ENCODE results near the gene OSBPL8.
"Not testable (repeated sequence)": the region's sequence is repeated elsewhere in the genome, so short reads cannot be mapped to it uniquely, and the experiment has no call there.

Gene OSBPL8

DNA sequence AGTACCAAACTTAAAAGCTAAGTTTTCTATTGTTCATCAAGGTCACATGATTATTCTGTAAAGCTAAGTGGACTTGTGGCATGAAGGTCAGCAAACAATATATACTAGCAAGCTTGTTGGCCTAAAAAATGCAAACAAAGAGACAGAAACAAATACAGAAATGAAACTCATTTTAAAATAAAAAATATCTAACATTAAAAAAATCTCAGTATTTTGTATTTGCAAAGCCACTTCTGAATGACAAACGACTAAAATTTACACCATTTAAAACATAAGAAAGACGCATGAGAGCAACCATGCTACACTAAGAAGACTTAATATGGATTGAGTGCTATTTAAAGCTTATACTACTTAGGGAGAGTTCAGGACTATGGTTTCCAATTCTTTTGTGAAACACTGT is 138.5 kb downstream of the OSBPL8 start:
- DNase-seq, result no peak

DNA sequence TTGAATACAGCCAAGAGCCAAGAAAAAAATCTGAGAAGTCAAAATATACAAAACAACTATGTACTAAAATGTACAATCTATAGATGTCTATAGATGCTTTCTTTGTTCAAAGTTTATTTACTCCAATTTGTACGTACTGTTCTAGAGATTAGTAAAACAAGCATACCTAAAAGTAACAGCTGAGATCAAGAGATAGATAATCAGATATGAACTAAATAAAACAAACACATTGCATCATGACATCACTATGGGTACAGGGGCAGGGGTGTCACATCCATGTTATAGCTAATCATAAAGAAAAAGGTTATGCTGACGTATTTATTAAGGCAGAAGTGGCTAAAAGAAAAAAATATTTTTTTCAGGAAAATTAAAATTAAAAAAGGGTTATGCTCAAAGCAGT is 139.3 kb downstream of the OSBPL8 start:
- no peak for DNase-seq

DNA sequence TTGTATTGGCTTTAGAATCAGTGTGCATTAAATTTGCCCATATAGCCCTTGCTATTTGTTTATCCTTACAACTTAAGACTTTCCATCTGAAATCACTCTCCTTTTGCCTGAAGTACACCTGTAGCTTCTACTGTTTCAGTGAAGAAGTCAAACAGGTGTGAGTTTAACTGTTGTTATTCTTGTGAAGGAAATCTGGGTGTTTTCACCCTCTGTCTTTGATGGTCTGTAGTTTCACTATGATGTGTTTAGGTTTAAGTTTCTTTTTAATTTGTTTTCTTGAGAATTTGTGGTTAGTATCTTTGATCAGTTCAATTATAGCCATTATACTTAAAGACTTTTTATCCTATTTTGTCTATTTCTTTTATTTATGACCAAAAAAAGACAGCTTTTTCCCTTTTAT is 142.5 kb downstream of the OSBPL8 start:
- DNase-seq, result no peak

DNA sequence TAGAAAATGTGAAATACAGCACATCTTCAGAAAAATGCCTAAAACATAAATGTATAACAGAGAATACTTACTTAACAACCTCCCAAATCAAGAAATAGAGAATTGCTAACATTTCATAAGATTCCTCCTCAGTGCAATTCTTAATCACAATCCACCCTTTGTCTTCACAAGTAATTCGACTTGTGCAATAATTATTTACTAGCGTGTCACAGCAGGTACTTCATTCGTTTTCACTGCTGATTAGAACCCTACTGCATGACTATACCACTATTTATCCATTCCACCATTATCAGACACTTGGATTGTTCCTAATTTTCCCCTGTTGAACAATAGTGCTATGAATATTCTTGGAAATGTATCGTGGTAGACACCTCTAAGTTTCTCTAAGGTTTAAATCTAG is 146.4 kb downstream of the OSBPL8 start:
- no peak for DNase-seq

DNA sequence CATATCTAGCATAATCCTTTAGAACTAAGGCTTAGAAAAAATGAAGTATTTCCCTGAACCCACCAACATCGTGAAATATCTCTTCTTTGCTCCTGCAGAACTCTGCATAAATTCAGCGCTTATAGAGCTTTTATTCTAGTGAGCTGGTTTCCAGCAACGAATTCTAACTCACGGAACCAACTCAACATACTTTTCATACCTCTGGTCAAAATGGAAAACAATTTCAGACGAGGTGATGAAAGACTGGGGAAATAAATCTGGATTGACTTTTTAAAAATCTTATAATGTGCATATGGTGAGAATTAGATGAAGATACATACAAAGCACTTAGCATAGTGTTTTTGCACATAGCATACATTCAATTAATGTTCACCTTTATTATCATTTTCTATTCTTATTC is 148.8 kb downstream of the OSBPL8 start:
- DNase-seq, result no peak

DNA sequence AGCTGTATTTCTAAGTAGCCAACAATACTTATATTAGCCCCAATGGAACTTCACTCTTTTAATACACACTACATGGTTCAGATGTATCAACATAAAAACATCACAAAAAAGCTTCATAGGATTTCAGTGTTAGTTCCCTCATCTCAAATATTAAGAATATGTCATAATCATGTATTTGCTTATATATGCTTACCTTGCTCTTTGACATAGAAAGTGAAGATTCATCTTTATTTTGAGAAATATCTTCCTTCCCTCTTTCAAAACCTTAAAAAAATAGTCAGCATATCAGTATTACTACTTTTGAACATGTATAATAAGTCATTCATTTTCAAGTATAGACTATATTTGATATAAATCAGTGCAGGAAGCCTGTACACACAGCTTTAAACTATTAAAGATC is 149.2 kb downstream of the OSBPL8 start:
- peak in 2 of 4 experiments; percentile 3 to 20 for DNase-seq

DNA sequence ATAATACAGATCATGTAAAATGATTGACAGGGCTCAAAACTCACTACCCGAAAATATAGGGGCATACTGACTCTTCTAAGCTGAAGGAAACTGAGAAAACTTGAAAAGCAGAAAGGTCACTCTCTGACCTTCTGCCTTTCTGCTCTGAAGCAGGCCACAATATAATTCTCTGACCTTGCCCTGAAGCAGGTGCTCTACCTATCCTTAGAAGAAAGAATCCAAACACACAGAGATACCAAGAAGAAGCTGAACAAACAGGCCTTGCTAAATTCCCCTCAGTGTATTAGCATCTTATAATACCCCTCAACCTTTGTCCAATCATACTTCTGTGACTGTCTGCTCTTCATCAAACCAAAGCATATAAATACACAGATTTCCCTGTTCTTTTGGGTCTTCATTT is 150.5 kb downstream of the OSBPL8 start:
- DNase-seq, result no peak

DNA sequence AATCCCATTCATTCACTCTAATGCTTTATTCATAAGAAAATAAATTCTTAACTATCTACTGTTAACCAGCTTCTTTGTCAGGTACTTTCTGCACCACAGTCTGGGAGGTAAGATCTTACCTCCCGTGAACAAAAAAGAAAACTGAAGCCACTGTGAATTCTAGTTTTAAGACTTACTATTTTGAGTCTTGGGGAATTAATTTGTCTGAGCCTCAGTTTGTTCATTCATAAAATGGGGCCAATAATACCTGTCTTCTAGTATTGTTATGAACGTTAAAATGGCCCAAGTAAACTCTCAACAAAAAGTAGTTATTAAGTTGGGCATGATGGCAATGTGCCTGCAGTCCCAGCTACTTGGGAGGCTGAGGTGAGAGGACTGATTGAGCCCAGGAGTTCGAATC is 151.9 kb downstream of the OSBPL8 start:
- no peak for DNase-seq

DNA sequence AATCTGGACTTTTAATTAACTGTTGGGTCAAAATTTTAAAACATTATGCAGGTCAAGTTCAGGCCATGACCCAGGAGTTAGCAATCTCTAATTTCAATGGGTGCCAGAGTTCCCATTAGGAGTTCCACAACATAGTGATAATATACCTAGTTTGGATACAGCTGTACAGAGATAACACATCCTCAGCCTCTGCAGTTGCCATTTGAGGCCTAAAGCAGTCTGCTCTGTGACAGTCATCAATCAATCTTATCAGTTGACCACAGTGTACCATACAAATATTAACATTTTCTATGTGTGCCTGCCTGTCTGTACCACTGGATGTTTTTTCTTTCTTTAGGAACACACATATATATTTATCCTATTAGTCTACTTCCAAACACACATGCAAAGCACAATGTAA is 157.3 kb downstream of the OSBPL8 start:
- DNase-seq, result no peak

DNA sequence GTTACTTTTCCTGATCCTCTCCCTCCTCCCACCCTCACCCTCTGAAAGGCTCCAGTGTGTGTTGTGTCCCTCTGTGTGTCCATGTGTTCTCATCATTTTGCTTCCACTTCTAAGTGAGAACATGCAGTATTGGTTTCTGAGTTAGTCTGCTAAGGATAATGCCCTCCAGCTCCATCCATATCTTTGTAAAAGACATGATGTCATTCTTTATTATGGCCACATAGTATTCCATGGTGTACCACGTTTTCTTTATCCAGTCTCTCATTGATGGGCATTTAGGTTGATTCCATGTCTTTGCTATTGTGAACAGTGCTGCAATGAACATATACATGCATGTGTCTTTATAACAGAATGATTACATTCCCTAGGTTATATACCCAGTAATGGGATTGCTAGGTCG is 159.4 kb downstream of the OSBPL8 start:
- DNase-seq, result no peak

DNA sequence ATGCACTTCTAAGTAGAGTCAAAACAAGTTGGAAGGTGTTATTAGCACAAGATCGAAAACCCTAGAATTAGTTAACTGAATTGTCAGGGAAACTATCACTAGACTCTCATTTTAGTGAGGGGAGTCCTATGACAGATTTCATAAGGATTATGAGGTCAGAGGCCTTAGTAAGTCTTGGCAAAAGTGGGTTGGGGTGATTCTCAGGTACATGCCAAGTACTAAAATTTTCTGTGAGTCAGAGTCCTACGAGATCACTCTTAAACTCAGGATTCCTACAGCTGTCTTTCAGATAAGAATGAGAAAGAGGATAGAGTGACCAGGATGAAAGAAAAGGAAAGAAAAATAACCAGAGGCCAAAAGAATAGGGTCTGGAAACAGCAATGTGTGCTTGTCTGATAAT is 160.5 kb downstream of the OSBPL8 start:
- no peak for DNase-seq

DNA sequence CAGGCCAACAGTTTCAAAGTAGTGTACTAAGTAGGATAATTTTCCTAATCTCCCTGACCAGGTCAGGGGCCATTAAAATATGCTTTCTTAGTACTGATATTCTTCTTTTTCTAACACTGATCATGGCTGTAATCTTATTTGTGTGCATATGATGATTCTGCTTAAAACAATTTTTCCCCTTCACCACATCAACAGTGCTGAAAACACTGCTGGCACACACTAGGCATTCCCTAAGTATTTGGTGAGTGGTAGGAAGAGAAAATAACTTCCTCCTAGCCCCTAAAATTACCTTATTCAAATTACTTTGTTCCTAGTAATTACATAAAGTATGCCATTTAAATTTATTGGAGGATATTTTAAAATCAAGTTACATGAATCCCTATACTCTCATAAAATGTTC is 161.5 kb downstream of the OSBPL8 start:
- no peak for DNase-seq

DNA sequence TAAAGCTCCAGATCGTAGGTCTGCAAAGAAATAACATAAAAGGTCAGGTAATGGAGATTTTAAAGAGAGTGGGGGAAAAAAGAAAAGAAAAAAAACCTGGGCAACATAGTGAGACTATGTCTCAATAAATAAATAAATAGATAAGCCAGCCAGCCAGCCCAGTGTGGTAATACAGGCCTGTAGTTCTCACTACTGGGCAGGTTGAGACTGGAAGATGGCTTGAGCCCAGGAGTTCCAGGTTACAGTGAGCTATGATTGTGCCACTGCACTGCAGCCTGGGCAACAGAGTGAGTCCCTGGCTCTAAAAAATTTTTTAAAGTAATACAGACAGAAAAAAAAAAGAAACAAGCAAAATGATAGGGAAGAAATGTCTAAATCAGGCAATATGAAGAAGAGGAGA is 168.1 kb downstream of the OSBPL8 start:
- no peak for DNase-seq

DNA sequence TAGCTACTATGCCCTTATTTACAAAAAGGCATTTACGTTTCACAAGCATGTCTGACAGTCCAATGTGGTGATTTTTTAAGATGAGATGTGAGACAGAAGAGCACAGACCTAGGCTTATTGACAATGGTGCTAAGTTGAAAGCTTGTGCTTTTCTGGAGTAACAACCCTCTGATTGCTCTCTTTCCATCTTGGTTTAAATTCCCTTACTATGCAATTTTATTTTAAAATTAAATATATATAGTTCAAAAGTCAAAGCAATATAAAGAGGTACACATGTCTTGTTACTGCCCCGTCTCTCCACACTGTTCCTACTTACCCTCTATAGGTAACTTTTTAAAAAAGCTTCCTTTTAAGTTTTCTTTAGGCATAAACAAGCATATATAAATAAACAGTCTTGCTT is 172.0 kb downstream of the OSBPL8 start:
- DNase-seq, result no peak

DNA sequence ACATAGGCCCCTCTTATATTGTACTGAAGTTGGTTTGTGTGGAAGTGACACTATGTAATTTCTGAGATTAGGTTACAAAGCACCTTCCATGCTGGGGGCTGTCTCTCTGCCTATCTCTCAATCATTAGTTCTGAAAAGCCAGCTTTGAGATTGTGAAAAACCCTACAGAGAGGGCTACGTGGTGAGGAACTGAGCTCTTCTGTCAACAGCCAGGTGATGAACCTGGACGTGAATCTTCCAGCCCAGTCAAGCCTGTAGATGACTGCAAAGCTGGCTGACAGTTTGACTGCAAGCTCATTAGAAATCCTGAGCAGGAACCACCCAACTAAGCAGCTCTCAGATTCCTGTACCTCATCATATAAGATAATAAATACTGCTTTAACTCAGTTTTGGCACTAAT is 175.0 kb downstream of the OSBPL8 start:
- no peak for DNase-seq

DNA sequence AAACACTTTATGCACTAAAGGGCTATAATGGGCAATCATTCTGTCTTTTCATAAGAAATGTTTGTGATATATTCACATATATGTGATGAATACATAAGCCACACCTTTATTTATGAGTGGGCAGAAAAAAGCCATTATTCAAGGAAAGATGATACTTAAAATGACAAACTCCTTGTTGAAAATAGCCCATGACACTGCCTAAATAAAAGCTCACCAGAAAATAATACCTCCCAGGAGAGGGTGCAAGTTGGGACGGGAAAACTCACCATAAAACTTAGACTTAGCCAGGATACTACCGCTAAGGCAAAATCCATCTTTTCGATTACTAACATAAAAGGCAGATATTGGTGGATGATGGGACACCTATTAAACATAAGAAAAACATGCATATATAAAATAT is 175.6 kb downstream of the OSBPL8 start:
- no peak for DNase-seq

DNA sequence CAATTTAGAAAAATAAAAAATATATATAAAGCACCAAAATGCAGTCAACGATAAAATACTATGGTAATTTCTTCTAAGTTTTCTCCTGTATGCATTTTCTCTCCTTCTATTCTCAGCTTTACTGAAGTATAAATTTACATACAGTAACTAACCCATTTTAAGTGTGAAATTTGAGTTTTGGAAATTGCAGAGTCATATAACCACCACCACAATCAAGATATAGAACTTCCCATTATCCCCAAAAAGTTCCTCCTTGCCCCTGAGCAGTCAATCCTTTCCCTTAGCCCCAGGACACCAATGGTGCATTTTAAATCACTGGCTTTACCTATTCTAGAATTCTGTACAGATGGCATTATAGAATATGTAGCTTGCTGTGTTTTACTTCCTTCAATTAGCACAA is 180.3 kb downstream of the OSBPL8 start:
- no peak for DNase-seq

DNA sequence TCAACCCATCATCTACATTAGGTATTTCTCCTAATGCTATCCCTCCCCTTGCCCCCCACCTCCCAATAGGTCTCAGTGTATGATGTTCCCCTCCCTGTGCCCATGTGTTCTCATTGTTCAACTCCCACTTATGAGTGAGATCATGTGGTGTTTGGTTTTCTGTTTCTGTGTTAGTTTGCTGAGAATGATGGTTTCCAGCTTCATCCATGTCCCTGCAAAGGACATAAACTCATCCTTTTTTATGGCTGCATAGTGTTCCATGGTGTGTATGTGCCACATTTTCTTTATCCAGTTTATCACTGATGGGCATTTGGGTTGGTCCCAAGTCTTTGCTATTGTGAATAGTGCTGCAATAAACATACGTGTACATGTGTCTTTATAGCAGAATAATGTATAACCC is 182.7 kb downstream of the OSBPL8 start:
- DNase-seq, result not testable (repeated sequence)

DNA sequence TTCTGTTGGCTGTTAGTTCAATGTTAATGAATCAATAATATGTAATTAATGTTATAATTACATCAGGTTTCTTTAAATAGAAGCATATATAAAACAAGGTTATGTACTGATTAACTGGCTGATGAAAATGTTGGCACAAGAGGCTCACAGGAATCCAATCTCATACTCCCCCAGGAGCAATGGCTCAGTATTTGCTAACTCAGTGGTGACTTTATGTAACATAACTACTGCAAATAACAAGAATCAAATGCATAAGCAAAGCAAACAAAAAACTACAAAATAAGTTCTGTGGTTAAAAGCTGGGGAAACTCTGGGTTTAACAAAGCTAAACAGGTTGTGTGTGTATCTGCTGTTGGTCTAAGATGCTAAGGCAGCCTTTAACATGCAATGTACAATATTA is 183.6 kb downstream of the OSBPL8 start:
- no peak for DNase-seq

DNA sequence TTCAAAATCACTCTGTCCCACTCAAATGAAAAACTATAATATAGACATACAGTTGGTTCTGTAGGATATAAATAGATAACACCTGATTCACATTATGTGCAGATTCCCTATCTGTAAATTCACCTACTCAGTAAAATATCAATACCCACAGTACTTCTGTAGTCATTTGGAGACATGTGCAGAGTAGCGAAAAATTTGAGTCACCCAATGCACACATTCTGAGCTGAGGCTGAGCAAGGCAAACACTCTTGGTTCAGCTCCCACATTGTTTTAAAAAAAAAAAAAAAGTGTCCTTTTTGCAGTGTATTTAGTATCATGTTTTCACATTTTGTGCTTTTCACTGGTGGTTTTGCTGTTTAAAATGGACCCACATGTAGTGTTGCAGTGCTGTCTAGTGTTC is 184.1 kb downstream of the OSBPL8 start:
- no peak for DNase-seq

DNA sequence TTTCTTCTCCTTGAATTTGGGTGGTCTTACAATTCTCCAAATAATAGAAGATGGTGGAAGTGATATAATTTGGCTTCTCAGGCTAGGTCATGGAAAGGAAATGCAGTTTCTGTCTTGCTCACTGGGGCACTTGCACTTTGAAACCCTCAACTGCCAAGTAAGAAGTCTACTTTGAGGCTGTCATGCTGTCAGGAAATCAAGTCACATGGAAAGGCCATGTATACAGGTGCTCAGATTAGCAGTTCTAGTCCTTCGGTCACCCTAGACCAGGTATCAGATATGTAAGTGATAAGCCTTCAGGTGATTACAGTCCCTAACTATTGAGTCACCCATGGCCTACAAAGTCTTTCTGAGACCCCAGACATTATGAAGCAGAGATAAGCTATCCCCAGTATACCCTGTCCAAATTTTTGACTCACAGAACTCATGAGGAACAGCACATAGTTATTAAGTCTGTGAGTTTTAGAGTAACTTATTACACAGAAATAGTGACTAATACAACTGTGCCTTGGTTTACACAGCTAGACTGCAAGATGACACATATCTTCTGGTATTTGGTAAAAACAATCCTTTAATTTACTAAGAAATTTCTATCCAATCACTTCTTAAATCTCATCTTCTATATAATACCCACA is 185.1 kb downstream of the OSBPL8 start:
- DNase-seq, result no peak

DNA sequence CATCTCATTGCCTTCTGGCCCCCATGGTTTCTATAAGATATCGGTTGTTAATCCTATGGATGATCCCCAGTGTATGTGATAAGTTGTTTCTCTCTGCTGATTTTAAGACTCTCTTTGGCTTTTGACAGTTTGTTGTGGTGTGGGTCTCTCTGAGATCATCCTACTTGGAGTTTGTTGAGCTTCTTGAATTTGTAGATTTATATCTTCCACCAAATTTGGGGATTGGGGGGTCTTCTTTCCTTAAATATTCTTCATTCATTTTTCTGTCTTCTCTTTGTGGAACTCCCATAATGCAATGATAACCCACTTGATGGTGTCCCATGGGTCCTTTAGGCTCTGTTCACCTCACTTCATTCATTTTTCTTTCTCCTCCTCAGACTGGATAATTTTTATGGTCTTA is 191.3 kb downstream of the OSBPL8 start:
- no peak for DNase-seq

DNA sequence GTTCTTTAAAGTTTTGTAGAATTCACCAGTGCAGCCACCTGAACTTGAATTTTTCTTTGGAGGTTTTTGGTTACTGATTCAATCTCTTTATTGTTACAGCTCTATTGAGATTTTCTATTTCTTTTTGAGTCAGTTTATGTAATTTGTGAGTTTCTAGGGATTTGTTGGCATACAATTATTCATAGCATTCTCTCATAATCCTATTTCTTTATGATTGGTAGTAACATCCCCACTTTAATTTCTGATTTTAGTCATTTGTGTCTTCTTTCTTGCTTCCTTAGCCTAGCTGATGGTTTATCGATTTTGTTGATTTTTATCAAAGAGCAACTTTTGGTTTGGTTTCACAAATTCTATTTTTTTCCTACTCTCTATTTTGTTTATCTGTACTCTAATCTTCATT is 193.4 kb downstream of the OSBPL8 start:
- no peak for DNase-seq

DNA sequence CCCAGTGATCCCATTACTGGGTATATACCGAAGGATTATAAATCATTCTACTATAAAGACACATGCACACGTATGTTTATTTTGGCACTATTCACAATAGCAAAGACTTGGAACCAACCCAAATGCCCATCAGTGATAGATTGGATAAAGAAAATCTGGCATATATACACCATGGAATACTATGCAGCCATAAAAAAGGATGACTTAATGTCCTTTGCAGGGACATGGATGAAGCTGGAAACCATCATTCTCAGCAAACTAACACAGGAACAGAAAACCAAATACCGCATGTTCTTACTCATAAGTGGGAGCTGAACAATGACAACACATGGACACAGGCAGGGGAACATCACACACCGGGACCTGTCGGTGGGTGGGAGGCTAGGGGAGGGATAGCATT is 195.4 kb downstream of the OSBPL8 start:
- not testable (repeated sequence) for DNase-seq

DNA sequence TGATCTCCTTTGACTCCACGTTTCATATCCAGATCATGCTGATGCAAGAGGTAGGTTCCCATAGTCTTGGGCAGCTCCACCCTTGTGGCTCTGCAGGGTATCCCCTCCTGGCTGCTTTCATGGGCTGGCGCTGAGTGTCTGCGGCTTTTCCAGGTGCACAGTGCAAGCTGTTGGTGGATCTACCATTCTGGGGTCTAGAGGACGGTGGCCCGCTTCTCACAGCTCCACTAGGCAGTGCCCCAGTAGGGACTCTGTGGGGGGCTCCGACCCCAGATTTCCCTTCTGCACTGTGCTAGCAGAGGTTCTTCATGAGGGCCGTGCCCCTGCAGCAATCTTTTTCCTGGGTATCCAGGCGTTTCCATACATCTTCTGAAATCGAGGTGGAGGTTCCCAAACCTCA is 199.3 kb downstream of the OSBPL8 start:
- no peak for DNase-seq

DNA sequence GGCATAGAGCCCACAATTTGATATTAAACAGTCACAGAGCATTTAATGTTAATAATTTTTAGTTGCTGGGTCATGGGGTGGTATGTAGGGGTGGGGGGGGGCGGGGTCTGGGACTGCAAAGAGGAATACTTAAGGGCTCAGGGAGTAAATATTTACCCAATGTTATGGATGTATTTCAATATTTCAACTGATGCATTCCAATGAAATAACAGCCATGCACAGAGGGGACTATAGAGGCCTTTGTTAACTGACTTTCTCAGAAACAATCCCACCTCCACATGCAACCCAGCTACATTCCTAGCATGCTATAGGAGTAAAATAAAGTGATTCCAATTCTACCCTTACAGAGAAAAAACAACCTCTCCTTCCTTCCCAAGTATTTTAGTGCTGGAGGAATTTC is 203.5 kb downstream of the OSBPL8 start:
- no peak for DNase-seq
